Cardiac muscle cell (in vitro differentiated cells and primary cell): ENCODE results near the gene ING5. TPM values are rescaled to one million over a fixed set of nuclear protein-coding genes. Genes with fewer than 3 reads are reported as not detected.
A peak's percentile ranks its signal among the peaks of the same experiment; 100 is the strongest.

Experiments
- DNase-seq, 2 donors: peaks; one replicate each; pipeline versions ENCODE4 v3.0.0 to v3.0.0-alpha.2; 2010 to 2017; ENCODE audit warnings: low read depth in 1 of 2, low spot score in 1 of 2
- H3K27ac ChIP-seq: fragments of 200-600 bp; sonication (generic); 2 replicates; pipeline ENCODE4 v1.5.1; 2016
- H3K27me3 ChIP-seq: fragments of 200-600 bp; sonication (generic); 2 replicates; pipeline ENCODE4 v1.6.0; 2016; ENCODE audit warnings: control low read depth
- H3K36me3 ChIP-seq: fragments of 200-600 bp; sonication (generic); 2 replicates; pipeline ENCODE4 v1.5.1; 2016; ENCODE audit warnings: control low read depth
- H3K4me1 ChIP-seq: fragments of 200-600 bp; sonication (generic); 2 replicates; pipeline ENCODE4 v1.8.1; 2017; ENCODE audit warnings: low read depth, mild to moderate bottlenecking, mixed run types
- H3K4me3 ChIP-seq: fragments of 200-600 bp; sonication (generic); 2 replicates; pipeline ENCODE4 v1.5.1; 2016; ENCODE audit warnings: mild to moderate bottlenecking
- H3K9me3 ChIP-seq: fragments of 200-600 bp; sonication (generic); 2 replicates; pipeline ENCODE4 v1.5.1; 2017; ENCODE audit warnings: low read depth, mild to moderate bottlenecking, control low read depth
- CTCF ChIP-seq: IDR thresholded peaks from 2 replicates; pipeline ENCODE4 v1.5.1; 2012; ENCODE audit warnings: low read depth, mild to moderate bottlenecking, low read length
- polyA plus RNA-seq: library from polyadenylated mRNA; unstranded; fragments of >200 nt; fragmentation: Nextera tagmentation; extraction: Ambion mirVana; gene quantifications from 2 replicates; pipeline ENCODE4 v1.2.1, GENCODE V29; 2016
- total RNA-seq: library from RNA; depleted of rRNA; stranded (reverse); fragments of >200 nt; gene quantifications from 2 replicates; pipeline ENCODE4 v1.2.3, GENCODE V29; 2016

ING5 gene
- total and polyA plus RNA-seq, 2 experiments from 2014 or later = 16.3 to 53.6 TPM

- peak overlapping the region; percentile 58 for H3K4me3 ChIP-seq
- H3K9me3 ChIP-seq = no peaks in the 10 kb centered on the region
- H3K27me3 ChIP-seq = no peaks in the 10 kb centered on the region
- DNase-seq = peak; percentile 89 to 93
- TF ChIP-seq CTCF = peak; percentile 37
- no peaks in the 10 kb centered on the region for H3K4me1 ChIP-seq
- peaks cover 12% of the 10 kb centered on the region for H3K36me3 ChIP-seq
- peak overlapping the region; percentile 93 for H3K27ac ChIP-seq
Measured at GRCh38 chr2:241702155-241703031, 554 bp downstream of the ING5 start.

- no peak for TF ChIP-seq CTCF
- H3K27ac ChIP-seq = no peak overlapping the region
Measured at GRCh38 chr2:241703032-241703604, 1.3 kb downstream of the ING5 start.

GRCh38 chr2:241706537-241706936 is 4.7 kb downstream of the ING5 start:
- Histone ChIP-seq H3K4me1 (no peaks in the 10 kb centered on the region), H3K27me3 (no peaks in the 10 kb centered on the region), H3K36me3 (peaks cover 39% of the 10 kb centered on the region), H3K27ac (no peak overlapping the region), H3K9me3 (no peaks in the 10 kb centered on the region), H3K4me3 (no peak overlapping the region)
- no peak for TF ChIP-seq CTCF
- no peak for DNase-seq

More at GRCh38 chr2:241703032-241703604, 1.3 kb downstream of the ING5 start:
- H3K36me3 ChIP-seq = peaks cover 17% of the 10 kb centered on the region
- no peaks in the 10 kb centered on the region for H3K4me1 ChIP-seq
- DNase-seq = peak in 1 of 2 donors; percentile 25
- H3K27me3 ChIP-seq = no peaks in the 10 kb centered on the region
- peak overlapping the region; percentile 58 for H3K4me3 ChIP-seq
- no peaks in the 10 kb centered on the region for H3K9me3 ChIP-seq

GRCh38 chr2:241708879-241709278 is 7.0 kb downstream of the ING5 start:
- H3K27me3 ChIP-seq = no peaks in the 10 kb centered on the region
- H3K27ac ChIP-seq = no peak overlapping the region
- H3K36me3 ChIP-seq = peaks cover 53% of the 10 kb centered on the region
- TF ChIP-seq CTCF = no peak
- no peak overlapping the region for H3K4me3 ChIP-seq
- H3K9me3 ChIP-seq = no peaks in the 10 kb centered on the region
- H3K4me1 ChIP-seq = no peaks in the 10 kb centered on the region
- DNase-seq = no peak

GRCh38 chr2:241719093-241719492 is 17.3 kb downstream of the ING5 start:
- Histone ChIP-seq H3K36me3 (peaks cover 27% of the 10 kb centered on the region), H3K27me3 (no peaks in the 10 kb centered on the region), H3K4me1 (no peaks in the 10 kb centered on the region), H3K27ac (no peak overlapping the region), H3K9me3 (no peaks in the 10 kb centered on the region), H3K4me3 (no peak overlapping the region)
- TF ChIP-seq CTCF = no peak
- no peak for DNase-seq
